ENCODE data around the gene PRPSAP1. TPM values are rescaled to one million over a fixed set of nuclear protein-coding genes. Genes with fewer than 3 reads are reported as not detected.

The PRPSAP1 gene
- total RNA-seq, 2 experiments from 2014 or later, result 53.3 to 111 TPM

DNA sequence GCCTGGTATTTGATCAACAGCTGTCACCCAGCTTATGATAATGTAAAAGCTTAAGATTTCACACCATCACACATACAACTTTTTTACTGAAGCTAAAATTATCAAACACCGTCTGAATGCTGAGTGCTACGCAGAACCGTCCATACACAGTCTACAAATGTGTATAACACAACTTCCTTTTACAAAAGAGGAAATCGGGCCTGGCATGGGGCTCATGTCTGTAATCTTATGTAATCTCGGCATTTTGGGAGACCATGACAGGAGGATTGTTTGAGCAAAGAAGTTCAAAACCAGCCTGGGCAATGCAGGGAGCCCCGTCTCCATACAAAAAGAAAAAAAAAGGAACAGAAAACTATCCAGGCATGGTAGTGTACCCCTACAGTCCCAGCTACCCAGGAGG, 26.0 kb downstream of the PRPSAP1 start:
- Histone ChIP-seq H3K4me3 (ENCODE audit: low read depth, low read length, poor library complexity, severe bottlenecking) (no peak overlapping the region), H3K9me3 (ENCODE audit: low read length) (no peaks in the 10 kb centered on the region), H3K4me2 (ENCODE audit: low read length) (no peak overlapping the region), H3K36me3 (ENCODE audit: insufficient read depth, low read length) (peaks cover 88% of the 10 kb centered on the region), H3K4me1 (ENCODE audit: insufficient read depth, low read length, poor library complexity, severe bottlenecking) (no peaks in the 10 kb centered on the region), H3K79me2 (ENCODE audit: insufficient read depth, low read depth, low read length) (no peaks in the 10 kb centered on the region), H3K9me2 (ENCODE audit: insufficient read depth, low read length) (no peaks in the 10 kb centered on the region), H4K20me1 (ENCODE audit: insufficient read depth, low read length) (no peaks in the 10 kb centered on the region), H3K27ac (ENCODE audit: low read depth, low read length, poor library complexity, severe bottlenecking) (no peak overlapping the region), H2AFZ (ENCODE audit: low read length) (no peak overlapping the region)
- ChIA-PET CTCF (ENCODE audit: unreplicated experiment) (no interaction called here), POLR2A (interaction anchor here (0.6 kb wide), 1 partner anchor 25 kb away, joined by 4 read pairs; no protein-coding TSS in a partner anchor)
- TF ChIP-seq, protein P1, sequence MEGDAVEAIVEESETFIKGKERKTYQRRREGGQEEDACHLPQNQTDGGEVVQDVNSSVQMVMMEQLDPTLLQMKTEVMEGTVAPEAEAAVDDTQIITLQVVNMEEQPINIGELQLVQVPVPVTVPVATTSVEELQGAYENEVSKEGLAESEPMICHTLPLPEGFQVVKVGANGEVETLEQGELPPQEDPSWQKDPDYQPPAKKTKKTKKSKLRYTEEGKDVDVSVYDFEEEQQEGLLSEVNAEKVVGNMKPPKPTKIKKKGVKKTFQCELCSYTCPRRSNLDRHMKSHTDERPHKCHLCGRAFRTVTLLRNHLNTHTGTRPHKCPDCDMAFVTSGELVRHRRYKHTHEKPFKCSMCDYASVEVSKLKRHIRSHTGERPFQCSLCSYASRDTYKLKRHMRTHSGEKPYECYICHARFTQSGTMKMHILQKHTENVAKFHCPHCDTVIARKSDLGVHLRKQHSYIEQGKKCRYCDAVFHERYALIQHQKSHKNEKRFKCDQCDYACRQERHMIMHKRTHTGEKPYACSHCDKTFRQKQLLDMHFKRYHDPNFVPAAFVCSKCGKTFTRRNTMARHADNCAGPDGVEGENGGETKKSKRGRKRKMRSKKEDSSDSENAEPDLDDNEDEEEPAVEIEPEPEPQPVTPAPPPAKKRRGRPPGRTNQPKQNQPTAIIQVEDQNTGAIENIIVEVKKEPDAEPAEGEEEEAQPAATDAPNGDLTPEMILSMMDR (conservative IDR thresholded peaks at IDR 0.05; ENCODE audit: low read length), result no peak
- TF ChIP-seq EZH2phosphoT487 (IDR thresholded peaks at IDR 0.05; ENCODE audit: borderline replicate concordance, low read depth, low read length), result no peak
- intact Hi-C loops (cut with micrococcal nuclease; ENCODE audit: unreplicated experiment), result no loop called here
- no peak for DNase-seq (ENCODE audit: low spot score)
- BruUV-seq (replicated peaks), result no TSS peak

DNA sequence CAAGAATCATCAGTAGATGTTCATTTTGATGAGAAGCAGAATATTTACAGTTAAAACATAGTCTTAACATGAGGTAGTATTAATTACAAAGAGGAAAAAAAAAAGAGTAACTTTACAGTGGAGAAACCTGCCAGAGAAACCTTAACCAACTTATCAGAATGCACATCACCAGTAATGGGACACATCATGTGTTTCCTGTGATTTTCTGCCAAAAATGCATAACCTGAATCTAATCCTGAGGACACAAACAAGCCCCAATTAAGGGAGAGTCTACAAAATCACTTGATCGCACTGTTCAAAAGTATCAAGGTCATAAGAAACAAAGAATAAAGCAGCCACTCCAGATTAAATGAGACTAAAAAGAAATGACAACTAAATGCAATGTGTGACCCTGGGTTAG, 27.4 kb downstream of the PRPSAP1 start:
- Histone ChIP-seq H3K9me3 (ENCODE audit: low read length) (no peaks in the 10 kb centered on the region), H2AFZ (ENCODE audit: low read length) (no peak overlapping the region), H3K4me3 (ENCODE audit: low read depth, low read length, poor library complexity, severe bottlenecking) (no peak overlapping the region), H3K4me1 (ENCODE audit: insufficient read depth, low read length, poor library complexity, severe bottlenecking) (no peaks in the 10 kb centered on the region), H3K4me2 (ENCODE audit: low read length) (no peak overlapping the region), H3K27ac (ENCODE audit: low read depth, low read length, poor library complexity, severe bottlenecking) (no peak overlapping the region), H3K9me2 (ENCODE audit: insufficient read depth, low read length) (no peaks in the 10 kb centered on the region), H4K20me1 (ENCODE audit: insufficient read depth, low read length) (no peaks in the 10 kb centered on the region), H3K36me3 (ENCODE audit: insufficient read depth, low read length) (peaks cover 89% of the 10 kb centered on the region), H3K79me2 (ENCODE audit: insufficient read depth, low read depth, low read length) (no peaks in the 10 kb centered on the region)
- no peak for DNase-seq (ENCODE audit: low spot score)
- TF ChIP-seq EZH2phosphoT487 (IDR thresholded peaks at IDR 0.05; ENCODE audit: borderline replicate concordance, low read depth, low read length), result no peak
- TF ChIP-seq, protein P1 (conservative IDR thresholded peaks at IDR 0.05; ENCODE audit: low read length), result no peak
- intact Hi-C loops (cut with micrococcal nuclease; ENCODE audit: unreplicated experiment), result no loop called here
- BruUV-seq (replicated peaks), result TSS peak; percentile 32
- POLR2A ChIA-PET, result no interaction called here
- CTCF ChIA-PET (ENCODE audit: unreplicated experiment), result no interaction called here

DNA sequence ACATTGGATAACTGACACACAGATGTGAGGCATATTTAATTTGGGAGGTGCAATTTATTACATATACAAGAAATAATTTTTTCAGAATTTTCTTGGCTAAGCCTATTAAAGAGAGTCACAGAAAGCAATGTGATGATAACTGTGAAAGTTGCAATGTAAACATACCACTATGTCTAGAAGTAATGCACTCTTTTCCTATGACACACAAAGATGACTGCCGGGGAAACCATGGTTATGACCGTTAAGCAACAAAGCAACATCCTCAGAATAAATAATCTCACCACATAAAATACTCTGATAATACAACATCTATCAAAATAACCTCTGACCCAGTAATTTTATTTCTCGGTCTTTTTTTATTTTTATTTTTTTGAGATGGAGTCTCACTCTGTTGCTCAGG, 35.1 kb downstream of the PRPSAP1 start:
- Histone ChIP-seq H3K9me3 (ENCODE audit: low read length) (no peaks in the 10 kb centered on the region), H3K4me3 (ENCODE audit: low read depth, low read length, poor library complexity, severe bottlenecking) (no peak overlapping the region), H3K4me2 (ENCODE audit: low read length) (no peak overlapping the region), H3K27ac (ENCODE audit: low read depth, low read length, poor library complexity, severe bottlenecking) (no peak overlapping the region), H4K20me1 (ENCODE audit: insufficient read depth, low read length) (no peaks in the 10 kb centered on the region), H3K79me2 (ENCODE audit: insufficient read depth, low read depth, low read length) (no peaks in the 10 kb centered on the region), H3K9me2 (ENCODE audit: insufficient read depth, low read length) (no peaks in the 10 kb centered on the region), H3K4me1 (ENCODE audit: insufficient read depth, low read length, poor library complexity, severe bottlenecking) (no peaks in the 10 kb centered on the region), H2AFZ (ENCODE audit: low read length) (no peak overlapping the region), H3K36me3 (ENCODE audit: insufficient read depth, low read length) (peaks cover 75% of the 10 kb centered on the region)
- DNase-seq (ENCODE audit: low spot score), result no peak
- intact Hi-C loops (cut with micrococcal nuclease; ENCODE audit: unreplicated experiment), result no loop called here
- POLR2A ChIA-PET, result no interaction called here
- TF ChIP-seq, protein P1 (conservative IDR thresholded peaks at IDR 0.05; ENCODE audit: low read length), result no peak
- no peak for TF ChIP-seq EZH2phosphoT487 (IDR thresholded peaks at IDR 0.05; ENCODE audit: borderline replicate concordance, low read depth, low read length)
- no TSS peak for BruUV-seq (replicated peaks)
- CTCF ChIA-PET (ENCODE audit: unreplicated experiment), result no interaction called here
